AG09309 (cell line): ENCODE measurements around the gene KAZN.

Source experiments
- DNase-seq: peaks from one replicate; pipeline ENCODE4 v3.0.0-alpha.2; 2010; ENCODE audit warnings: low read depth
- H3K4me3 ChIP-seq: 2 replicates; pipeline ENCODE4 v1.5.1; 2011; ENCODE audit warnings: mild to moderate bottlenecking, low read depth, low read length, moderate library complexity; ENCODE audit not compliant: control insufficient read depth
- TF ChIP-seq, protein P1 (sequence below): IDR thresholded peaks from 2 replicates; pipeline ENCODE4 v1.5.1; 2011; ENCODE audit warnings: mild to moderate bottlenecking, low read depth, low read length, inconsistent platforms; ENCODE audit not compliant: insufficient read depth, control insufficient read depth; ENCODE audit errors: missing control alignments

The KAZN gene

DNA sequence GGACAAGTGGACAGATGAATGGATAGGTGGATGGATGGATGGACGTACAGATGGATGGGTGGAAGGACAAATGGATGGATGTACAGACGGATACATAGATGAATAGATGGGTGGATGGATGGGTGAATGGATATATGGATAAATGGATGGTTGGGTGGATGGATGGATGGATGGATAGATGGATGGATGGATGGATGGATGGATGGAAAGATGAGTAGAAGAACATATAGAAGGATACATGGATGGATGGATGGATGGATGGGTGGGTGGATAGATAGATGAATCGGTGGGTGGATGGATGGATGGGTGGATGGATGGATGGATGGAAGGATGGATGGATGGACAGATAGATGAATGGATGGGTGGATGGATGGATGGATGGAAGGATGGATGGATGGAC is 274.3 kb downstream of the KAZN start:
- H3K4me3 ChIP-seq, result no peak overlapping the region
- TF ChIP-seq, protein P1, sequence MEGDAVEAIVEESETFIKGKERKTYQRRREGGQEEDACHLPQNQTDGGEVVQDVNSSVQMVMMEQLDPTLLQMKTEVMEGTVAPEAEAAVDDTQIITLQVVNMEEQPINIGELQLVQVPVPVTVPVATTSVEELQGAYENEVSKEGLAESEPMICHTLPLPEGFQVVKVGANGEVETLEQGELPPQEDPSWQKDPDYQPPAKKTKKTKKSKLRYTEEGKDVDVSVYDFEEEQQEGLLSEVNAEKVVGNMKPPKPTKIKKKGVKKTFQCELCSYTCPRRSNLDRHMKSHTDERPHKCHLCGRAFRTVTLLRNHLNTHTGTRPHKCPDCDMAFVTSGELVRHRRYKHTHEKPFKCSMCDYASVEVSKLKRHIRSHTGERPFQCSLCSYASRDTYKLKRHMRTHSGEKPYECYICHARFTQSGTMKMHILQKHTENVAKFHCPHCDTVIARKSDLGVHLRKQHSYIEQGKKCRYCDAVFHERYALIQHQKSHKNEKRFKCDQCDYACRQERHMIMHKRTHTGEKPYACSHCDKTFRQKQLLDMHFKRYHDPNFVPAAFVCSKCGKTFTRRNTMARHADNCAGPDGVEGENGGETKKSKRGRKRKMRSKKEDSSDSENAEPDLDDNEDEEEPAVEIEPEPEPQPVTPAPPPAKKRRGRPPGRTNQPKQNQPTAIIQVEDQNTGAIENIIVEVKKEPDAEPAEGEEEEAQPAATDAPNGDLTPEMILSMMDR, result no peak
- DNase-seq, result no peak

DNA sequence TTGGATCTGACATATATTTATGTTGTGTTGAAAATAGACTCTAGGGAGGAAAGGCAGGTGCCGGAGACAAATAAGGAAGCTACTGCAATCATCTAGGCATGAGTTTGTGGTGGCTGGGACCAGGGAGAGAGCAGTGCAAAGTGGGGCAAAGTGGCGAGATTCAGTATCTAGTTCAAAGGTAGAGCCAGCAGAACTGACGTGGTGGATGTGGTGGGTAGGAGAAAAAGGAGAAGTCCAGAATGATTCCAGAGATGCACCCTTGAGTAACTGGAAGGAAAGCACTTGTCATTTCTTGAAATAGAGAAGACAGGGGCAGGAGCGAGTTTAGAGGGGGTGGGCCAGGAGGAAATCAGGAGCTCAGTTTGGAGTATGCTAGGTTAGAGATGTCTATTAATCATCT is 275.2 kb downstream of the KAZN start:
- no peak overlapping the region for H3K4me3 ChIP-seq
- no peak for DNase-seq

DNA sequence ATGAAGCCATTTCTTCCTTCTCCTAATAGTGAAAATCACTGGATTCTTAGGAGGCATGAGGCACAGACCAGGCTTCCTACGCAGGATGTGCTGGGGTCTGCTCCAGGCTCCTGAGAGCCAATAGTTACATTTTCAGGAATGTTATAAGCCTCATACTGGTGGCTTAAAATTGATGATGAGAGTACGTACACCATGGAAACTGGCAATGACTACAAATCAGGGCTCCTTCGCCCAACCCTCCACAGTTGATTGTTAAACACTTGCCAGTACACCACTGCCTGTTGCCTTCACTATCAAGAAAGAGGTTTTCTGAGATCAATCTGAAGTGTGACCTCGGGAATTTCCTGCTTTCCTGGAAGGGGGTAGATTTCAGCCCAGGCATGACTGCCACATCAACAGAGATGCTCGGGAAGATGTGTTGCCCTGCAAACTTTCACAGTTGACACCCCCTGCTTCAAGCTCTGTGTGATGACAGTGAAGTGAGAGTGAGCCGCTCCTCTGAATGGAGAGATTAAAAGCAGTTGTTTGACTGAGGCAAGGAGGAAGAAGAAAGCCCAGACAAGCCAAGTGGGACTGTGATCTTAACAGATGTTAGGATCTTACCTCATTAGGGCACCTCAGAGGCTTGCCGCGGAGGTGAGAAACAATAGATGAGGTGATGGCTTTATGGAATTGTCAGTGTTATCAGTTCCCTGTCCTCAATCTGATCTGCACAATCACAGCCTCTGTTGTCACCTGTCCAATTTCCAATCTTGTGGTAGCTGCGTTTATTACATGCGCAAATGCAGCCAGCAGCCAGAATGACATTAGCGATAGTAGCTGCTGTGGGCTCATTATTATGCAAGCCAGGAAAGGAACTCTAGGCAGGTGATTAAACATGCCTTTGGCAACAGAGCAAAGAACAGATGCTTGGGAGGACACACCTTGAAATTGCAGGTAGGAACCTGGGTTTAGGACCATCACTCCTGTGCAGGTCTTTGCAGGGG is 277.3 kb downstream of the KAZN start:
- TF ChIP-seq, protein P1, result no peak
- no peak for DNase-seq
- H3K4me3 ChIP-seq, result no peak overlapping the region

More for the DNA sequence above, 275.2 kb downstream of the KAZN start:
- TF ChIP-seq, protein P1, result no peak

DNA sequence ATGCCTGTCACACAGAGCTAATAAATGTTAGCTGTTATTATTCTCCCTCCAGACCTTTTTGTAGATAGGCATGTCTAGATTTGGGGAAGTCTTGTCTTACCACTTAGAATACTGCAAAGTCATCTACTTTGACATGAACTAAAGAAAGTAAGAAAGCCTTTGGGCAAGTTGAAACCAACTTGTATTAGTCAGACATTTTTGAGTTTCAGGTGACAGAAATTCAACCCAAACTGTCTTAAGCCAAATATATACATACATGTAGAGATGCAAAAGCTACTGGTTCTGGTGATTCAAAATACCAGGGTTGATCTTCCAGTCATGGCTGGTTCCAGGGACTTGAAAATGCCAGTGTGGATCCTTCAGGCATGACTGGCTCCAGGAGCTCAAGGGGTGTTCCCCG is 278.3 kb downstream of the KAZN start:
- no peak overlapping the region for H3K4me3 ChIP-seq
- DNase-seq, result no peak
- TF ChIP-seq, protein P1, result no peak

DNA sequence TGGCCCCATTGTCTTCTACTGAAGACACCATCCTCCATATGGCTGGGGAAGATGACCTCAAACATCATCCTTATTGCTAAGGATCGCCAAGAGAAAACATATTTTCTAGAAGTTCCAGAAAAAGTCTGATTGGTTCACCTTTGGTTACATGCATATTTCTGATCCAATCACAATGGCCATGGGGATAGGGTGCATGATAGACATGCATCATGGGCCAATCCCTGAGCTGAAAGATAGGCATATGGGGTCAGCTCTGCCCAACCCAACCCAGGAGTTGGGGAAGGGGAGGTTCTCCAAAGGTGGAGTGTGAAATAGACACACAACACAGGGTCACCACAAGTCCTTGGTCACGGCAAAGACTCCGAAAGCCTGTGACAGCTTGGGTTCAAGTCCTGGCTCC is 278.7 kb downstream of the KAZN start:
- DNase-seq, result no peak
- no peak overlapping the region for H3K4me3 ChIP-seq
- TF ChIP-seq, protein P1, result no peak

DNA sequence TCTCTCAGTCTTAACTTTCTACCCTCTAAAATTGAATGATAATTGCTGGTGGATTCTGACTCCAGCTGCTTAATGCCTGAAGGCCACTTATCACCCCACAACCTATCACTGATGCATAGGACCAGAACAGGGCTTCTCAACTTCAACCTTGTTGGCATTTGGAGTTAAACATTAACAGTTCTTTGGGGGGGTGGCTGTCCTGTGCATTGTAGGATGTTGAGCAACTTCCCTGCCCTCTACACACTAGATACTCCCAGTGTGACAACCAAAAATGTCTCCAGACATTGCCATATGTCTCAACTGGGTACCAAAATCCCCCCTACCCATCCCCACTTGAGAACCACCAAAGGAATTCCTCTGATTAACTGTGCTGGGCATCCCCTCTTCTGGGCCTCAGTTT is 279.6 kb downstream of the KAZN start:
- TF ChIP-seq, protein P1, result no peak
- no peak overlapping the region for H3K4me3 ChIP-seq
- DNase-seq, result no peak
